Mesendoderm (in vitro differentiated cells): Measurements from ENCODE around the gene ITM2C.

Source experiments
- DNase-seq: peaks from one replicate; pipeline ENCODE4 v3.0.0; 2013
- H2AK5ac ChIP-seq: 2 replicates; pipeline ENCODE4 v1.6.1; 2013; ENCODE audit warnings: low read length, inconsistent platforms
- H2BK120ac ChIP-seq: 2 replicates; pipeline ENCODE4 v1.6.1; 2013; ENCODE audit warnings: low read depth, mild to moderate bottlenecking, low read length, moderate library complexity, mixed read lengths
- H2BK15ac ChIP-seq: replicated peaks from 2 replicates; pipeline ENCODE4 v1.6.1; 2013; ENCODE audit warnings: low read depth, mild to moderate bottlenecking, moderate library complexity
- H2BK5ac ChIP-seq: 2 replicates; pipeline ENCODE4 v1.6.1; 2013; ENCODE audit warnings: low read length, inconsistent platforms
- H3K18ac ChIP-seq: 2 replicates; pipeline ENCODE4 v1.6.1; 2013; ENCODE audit warnings: mild to moderate bottlenecking, low read length, mixed read lengths
- H3K23ac ChIP-seq: one replicate; pipeline ENCODE4 v1.6.1; 2013; ENCODE audit warnings: low read length
- H3K27ac ChIP-seq: 2 replicates; pipeline ENCODE4 v1.5.1; 2013; ENCODE audit warnings: low read depth, mild to moderate bottlenecking, inconsistent platforms, low read length, moderate library complexity
- H3K27me3 ChIP-seq: 2 replicates; pipeline ENCODE4 v1.6.1; 2013; ENCODE audit warnings: low read length, control low read depth, mild to moderate bottlenecking, inconsistent platforms; ENCODE audit not compliant: insufficient read depth, poor library complexity
- H3K36me3 ChIP-seq: 2 replicates; pipeline ENCODE4 v1.6.1; 2013; ENCODE audit warnings: low read length, inconsistent platforms; ENCODE audit not compliant: control insufficient read depth, insufficient read depth
- H3K4ac ChIP-seq: one replicate; pipeline ENCODE4 v1.6.1; 2013; ENCODE audit warnings: low read depth, mild to moderate bottlenecking, low read length, moderate library complexity
- H3K4me1 ChIP-seq: 2 replicates; pipeline ENCODE4 v1.6.1; 2013; ENCODE audit warnings: low read depth, low read length, inconsistent platforms; ENCODE audit not compliant: control insufficient read depth
- H3K4me2 ChIP-seq: 2 replicates; pipeline ENCODE4 v1.6.1; 2013; ENCODE audit warnings: low read length
- H3K4me3 ChIP-seq: 2 replicates; pipeline ENCODE4 v1.5.1; 2013; ENCODE audit warnings: mild to moderate bottlenecking, low read length
- H3K56ac ChIP-seq: one replicate; pipeline ENCODE4 v1.6.1; 2013; ENCODE audit warnings: low read length
- H3K79me1 ChIP-seq: 2 replicates; pipeline ENCODE4 v1.6.1; 2013; ENCODE audit warnings: low read length, inconsistent platforms
- H3K79me2 ChIP-seq: 2 replicates; pipeline ENCODE4 v1.6.1; 2013; ENCODE audit warnings: mild to moderate bottlenecking, low read length; ENCODE audit not compliant: control insufficient read depth, insufficient read depth
- H3K9ac ChIP-seq: 2 replicates; pipeline ENCODE4 v1.6.1; 2013; ENCODE audit warnings: low read length, inconsistent platforms
- H4K5ac ChIP-seq: one replicate; pipeline ENCODE4 v1.6.1; 2013; ENCODE audit warnings: low read length
- H4K8ac ChIP-seq: one replicate; pipeline ENCODE4 v1.6.1; 2013; ENCODE audit warnings: low read depth, mild to moderate bottlenecking, control low read depth, low read length, moderate library complexity
- WGBS: extraction: QIAGEN DNeasy Blood & Tissue Kit; methylation state at CpG from one replicate; pipeline ENCODE4 v1.1.7; 2013; ENCODE audit warnings: low lambda C conversion rate, missing lambda C conversion rate; ENCODE audit not compliant: insufficient coverage; ENCODE audit errors: extremely low coverage; 5-methylcytosine and 5-hydroxymethylcytosine counted together

ITM2C gene

DNA sequence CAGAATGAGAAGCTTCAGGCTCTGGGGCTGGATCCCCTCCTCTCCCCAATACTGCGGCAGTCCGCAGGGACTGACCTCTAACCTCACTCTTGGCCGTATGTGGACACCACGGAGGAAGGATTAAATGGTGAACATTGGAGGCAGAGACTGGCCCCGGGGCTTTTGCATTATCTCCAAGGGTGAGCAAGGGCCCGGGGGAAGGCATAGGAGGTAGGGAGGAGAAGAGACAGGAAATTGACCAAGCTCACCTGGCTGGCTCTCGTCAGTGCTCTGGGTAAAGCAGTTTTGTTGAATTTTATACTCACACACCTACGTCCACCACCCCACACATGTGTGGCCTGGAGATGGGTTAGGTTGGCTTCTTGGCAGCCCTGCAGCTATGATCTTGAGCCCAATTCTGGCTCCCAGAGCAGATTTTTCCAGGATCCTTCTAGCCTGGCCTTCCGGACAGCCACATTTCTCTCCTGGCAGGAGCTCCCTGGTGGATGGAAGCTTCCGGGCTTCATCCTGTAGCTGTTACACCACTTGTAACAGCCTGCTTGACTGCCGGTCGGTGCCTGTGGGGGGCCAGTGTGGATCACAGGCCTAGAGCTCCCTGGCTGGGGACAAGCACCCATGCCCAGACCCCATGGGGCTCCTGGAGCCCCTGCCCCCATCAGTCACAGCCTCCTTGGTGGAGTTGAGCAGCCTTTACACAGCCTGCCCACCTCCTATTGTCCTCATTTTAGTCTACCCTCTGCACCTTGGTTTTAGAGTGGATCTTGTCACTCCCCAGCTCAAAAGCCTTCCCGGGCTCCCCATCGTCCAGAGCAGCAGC lies 7.6 kb downstream of the ITM2C start:
- Histone ChIP-seq H3K79me1 (peaks cover 44% of the 10 kb centered on the region), H3K4me2 (no peak overlapping the region), H3K18ac (peak overlapping the region; percentile 13), H3K4me3 (no peak overlapping the region), H2BK15ac (no peak overlapping the region), H3K36me3 (peaks cover 25% of the 10 kb centered on the region), H2BK120ac (no peak overlapping the region), H3K4ac (no peak overlapping the region), H3K56ac (peak overlapping the region; percentile 18), H3K27ac (no peak overlapping the region), H3K27me3 (no peaks in the 10 kb centered on the region), H4K8ac (no peak overlapping the region), H2AK5ac (no peak overlapping the region), H4K5ac (no peak overlapping the region), H3K23ac (no peak overlapping the region), H3K9ac (no peak overlapping the region), H3K79me2 (peaks cover 72% of the 10 kb centered on the region), H2BK5ac (no peak overlapping the region), H3K4me1 (peaks cover 30% of the 10 kb centered on the region)
- no CpG with 5 or more reads among the region's 14 CpGs for WGBS
- no peak for DNase-seq

GRCh38 chr2:230872968-230873660 lies 8.4 kb downstream of the ITM2C start:
- Histone ChIP-seq H3K4me1 (peaks cover 30% of the 10 kb centered on the region), H3K79me1 (peaks cover 46% of the 10 kb centered on the region), H3K27me3 (no peaks in the 10 kb centered on the region), H3K4me2 (no peak overlapping the region), H4K5ac (no peak overlapping the region), H4K8ac (no peak overlapping the region), H3K4me3 (no peak overlapping the region), H3K18ac (peak overlapping the region; percentile 13), H3K9ac (no peak overlapping the region), H2BK15ac (no peak overlapping the region), H2AK5ac (no peak overlapping the region), H2BK120ac (no peak overlapping the region), H3K36me3 (peaks cover 33% of the 10 kb centered on the region), H2BK5ac (no peak overlapping the region), H3K23ac (no peak overlapping the region), H3K4ac (no peak overlapping the region), H3K79me2 (peaks cover 66% of the 10 kb centered on the region), H3K56ac (no peak overlapping the region), H3K27ac (no peak overlapping the region)
- WGBS, result no CpG with 5 or more reads among the region's 21 CpGs
- no peak for DNase-seq

DNA sequence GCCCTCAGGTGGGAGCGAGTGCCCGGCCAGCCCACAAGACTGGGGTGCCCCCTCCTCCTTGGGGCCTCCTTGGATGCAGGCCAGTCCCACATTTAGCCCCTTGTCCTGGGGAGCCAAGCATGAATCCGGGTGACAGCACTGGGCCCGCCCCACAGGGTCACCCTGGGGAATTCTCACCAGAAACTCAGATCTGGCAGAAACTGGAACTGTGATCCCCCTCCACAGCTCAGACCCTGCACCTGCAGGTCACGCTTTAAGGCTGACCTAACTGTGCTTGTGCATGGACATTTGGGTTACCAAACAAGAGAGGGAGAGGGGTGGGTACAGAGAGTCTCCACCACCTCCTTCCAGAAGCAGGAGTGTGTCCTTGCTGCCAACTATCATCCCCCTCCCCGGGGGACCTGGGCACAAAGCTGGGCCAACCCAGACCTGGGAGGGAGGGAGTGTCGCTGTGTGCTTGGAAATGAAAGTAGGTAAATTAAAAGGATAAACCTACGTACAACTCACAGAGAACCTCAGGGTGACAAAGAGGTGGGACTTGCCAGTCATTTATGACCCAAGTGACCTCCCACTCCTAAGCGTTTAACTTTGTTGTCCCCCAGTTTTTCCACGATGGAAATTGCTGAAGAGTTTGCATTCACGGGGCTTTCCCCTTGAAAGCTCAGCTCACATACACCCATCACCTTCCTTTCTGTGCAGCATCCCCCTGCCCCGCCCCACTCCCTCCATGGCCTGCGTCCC lies 9.1 kb downstream of the ITM2C start:
- Histone ChIP-seq H4K8ac (no peak overlapping the region), H3K36me3 (peaks cover 38% of the 10 kb centered on the region), H3K79me2 (peaks cover 59% of the 10 kb centered on the region), H3K56ac (no peak overlapping the region), H3K4ac (no peak overlapping the region), H3K4me2 (no peak overlapping the region), H3K18ac (no peak overlapping the region), H3K4me3 (no peak overlapping the region), H2BK15ac (no peak overlapping the region), H3K27ac (no peak overlapping the region), H3K23ac (no peak overlapping the region), H2BK5ac (no peak overlapping the region), H2BK120ac (no peak overlapping the region), H3K27me3 (no peaks in the 10 kb centered on the region), H3K79me1 (peaks cover 46% of the 10 kb centered on the region), H3K9ac (no peak overlapping the region), H3K4me1 (peaks cover 30% of the 10 kb centered on the region), H2AK5ac (no peak overlapping the region), H4K5ac (no peak overlapping the region)
- no CpG with 5 or more reads among the region's 13 CpGs for WGBS
- no peak for DNase-seq

DNA sequence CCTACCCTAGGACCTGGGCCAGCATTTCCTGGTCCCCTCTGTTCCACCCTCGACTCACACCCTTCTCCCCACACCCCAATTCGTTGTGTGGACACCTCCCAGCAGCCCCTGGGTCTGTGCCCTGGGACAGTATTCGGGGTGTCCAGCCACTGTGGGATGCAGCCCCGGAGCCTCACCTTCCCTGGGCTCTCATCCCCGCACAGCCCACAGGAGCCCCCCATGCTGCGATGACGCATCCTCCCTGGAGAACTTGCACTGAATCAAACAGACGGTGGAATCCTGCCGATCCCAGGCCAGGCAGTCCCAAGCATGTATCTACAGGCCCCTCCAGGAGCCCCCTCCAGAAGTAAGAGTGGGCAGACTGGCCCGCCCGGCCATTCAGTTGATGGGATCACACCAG lies 9.7 kb downstream of the ITM2C start:
- H4K8ac ChIP-seq, result no peak overlapping the region
- H3K27me3 ChIP-seq, result no peaks in the 10 kb centered on the region
- H2BK5ac ChIP-seq, result no peak overlapping the region
- no peak overlapping the region for H2AK5ac ChIP-seq
- no peak overlapping the region for H2BK15ac ChIP-seq
- H2BK120ac ChIP-seq, result no peak overlapping the region
- H3K79me2 ChIP-seq, result peaks cover 52% of the 10 kb centered on the region
- no peak overlapping the region for H3K18ac ChIP-seq
- DNase-seq, result no peak
- no peak overlapping the region for H3K23ac ChIP-seq
- H3K4me3 ChIP-seq, result no peak overlapping the region
- H3K36me3 ChIP-seq, result peaks cover 43% of the 10 kb centered on the region
- peaks cover 46% of the 10 kb centered on the region for H3K79me1 ChIP-seq
- no peak overlapping the region for H4K5ac ChIP-seq
- no peak overlapping the region for H3K56ac ChIP-seq
- no peak overlapping the region for H3K4me2 ChIP-seq
- peaks cover 23% of the 10 kb centered on the region for H3K4me1 ChIP-seq
- no peak overlapping the region for H3K27ac ChIP-seq
- no peak overlapping the region for H3K9ac ChIP-seq
- no peak overlapping the region for H3K4ac ChIP-seq
- no CpG with 5 or more reads among the region's 11 CpGs for WGBS

DNA sequence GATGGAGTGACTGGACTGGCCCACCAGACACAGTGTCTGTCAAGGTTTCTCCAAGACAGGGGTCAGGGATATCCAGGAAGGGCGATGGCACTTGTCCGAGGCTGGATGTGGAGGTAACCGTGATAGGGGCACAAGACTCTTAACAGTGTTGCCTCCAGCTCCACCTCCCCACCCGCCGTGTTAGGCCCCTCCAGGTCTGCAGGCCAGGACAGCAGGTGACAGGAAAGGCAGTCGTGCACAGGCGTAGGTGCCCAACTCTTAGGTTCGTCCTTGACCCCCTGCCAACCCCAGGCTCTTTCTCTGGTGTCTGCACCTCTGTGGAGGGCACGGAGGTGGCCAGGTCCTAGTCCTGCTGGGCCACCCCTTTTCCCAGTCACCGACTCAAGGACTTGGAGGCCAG lies 10.1 kb downstream of the ITM2C start:
- H2BK5ac ChIP-seq, result no peak overlapping the region
- peaks cover 48% of the 10 kb centered on the region for H3K79me2 ChIP-seq
- H3K23ac ChIP-seq, result no peak overlapping the region
- H3K4me2 ChIP-seq, result no peak overlapping the region
- no peak overlapping the region for H3K27ac ChIP-seq
- no peak overlapping the region for H3K4ac ChIP-seq
- H3K56ac ChIP-seq, result no peak overlapping the region
- H2BK15ac ChIP-seq, result no peak overlapping the region
- peaks cover 44% of the 10 kb centered on the region for H3K36me3 ChIP-seq
- no peak overlapping the region for H2BK120ac ChIP-seq
- WGBS, result no CpG with 5 or more reads among the region's 10 CpGs
- H2AK5ac ChIP-seq, result no peak overlapping the region
- no peak overlapping the region for H3K9ac ChIP-seq
- H3K4me3 ChIP-seq, result no peak overlapping the region
- H4K8ac ChIP-seq, result no peak overlapping the region
- peaks cover 44% of the 10 kb centered on the region for H3K79me1 ChIP-seq
- no peak for DNase-seq
- peaks cover 19% of the 10 kb centered on the region for H3K4me1 ChIP-seq
- H3K18ac ChIP-seq, result no peak overlapping the region
- H3K27me3 ChIP-seq, result no peaks in the 10 kb centered on the region
- H4K5ac ChIP-seq, result no peak overlapping the region
